Stimulated activated CD4-positive, alpha-beta T cell treated with anti-CD3 and anti-CD28 coated beads, Interleukin-1b, Interleukin-23, amount 100 ng/mL, for 24 hours (primary cell): ENCODE measurements around the gene KLHL24.
"Not testable (repeated sequence)": the region's sequence is repeated elsewhere in the genome, so short reads cannot be mapped to it uniquely, and the experiment has no call there.

ENCODE experiments used
- DNase-seq, 4 experiments: peaks; one replicate each; pipeline ENCODE4 v3.0.0-alpha.2; 2020; ENCODE audit warnings: low read depth in 4 of 4, low spot score in 1 of 4

The KLHL24 gene

DNA sequence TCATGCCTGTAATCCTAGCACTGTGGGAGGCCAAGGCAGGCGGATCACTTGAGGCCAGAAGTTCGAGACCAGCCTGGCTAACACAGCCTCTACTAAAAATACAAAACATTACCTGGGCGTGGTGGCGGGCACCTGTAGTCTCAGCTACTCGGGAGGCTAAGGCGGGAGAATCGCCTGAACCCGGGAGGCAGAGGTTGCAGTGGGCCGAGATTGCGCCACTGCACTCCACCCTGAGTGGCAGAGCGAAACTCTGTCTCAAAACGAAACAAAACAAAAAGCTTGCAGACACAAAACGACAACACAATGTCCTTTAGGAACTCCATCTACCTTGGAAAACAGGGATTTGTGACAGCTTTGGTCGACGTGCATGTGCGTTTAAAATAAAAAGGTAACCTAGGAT is 716 bp upstream of the KLHL24 start:
- no peak for DNase-seq

GRCh38 chr3:183635107-183635430 is 354 bp upstream of the KLHL24 start:
- no peak for DNase-seq

GRCh38 chr3:183636221-183637105 is 1.0 kb downstream of the KLHL24 start:
- peak; percentile 65 to 93 (median 83) for DNase-seq

- no peak for DNase-seq
Observed at GRCh38 chr3:183637106-183637486, 1.7 kb downstream of the KLHL24 start.

GRCh38 chr3:183637633-183638032 is 2.2 kb downstream of the KLHL24 start:
- DNase-seq = not testable (repeated sequence)

GRCh38 chr3:183638101-183638852 is 2.9 kb downstream of the KLHL24 start:
- no peak for DNase-seq

- DNase-seq = not testable (repeated sequence)
Observed at GRCh38 chr3:183640635-183641034, 5.2 kb downstream of the KLHL24 start.

- DNase-seq = no peak
Observed at GRCh38 chr3:183641882-183642281, 6.5 kb downstream of the KLHL24 start.

GRCh38 chr3:183644244-183644643 is 8.8 kb downstream of the KLHL24 start:
- no peak for DNase-seq

DNA sequence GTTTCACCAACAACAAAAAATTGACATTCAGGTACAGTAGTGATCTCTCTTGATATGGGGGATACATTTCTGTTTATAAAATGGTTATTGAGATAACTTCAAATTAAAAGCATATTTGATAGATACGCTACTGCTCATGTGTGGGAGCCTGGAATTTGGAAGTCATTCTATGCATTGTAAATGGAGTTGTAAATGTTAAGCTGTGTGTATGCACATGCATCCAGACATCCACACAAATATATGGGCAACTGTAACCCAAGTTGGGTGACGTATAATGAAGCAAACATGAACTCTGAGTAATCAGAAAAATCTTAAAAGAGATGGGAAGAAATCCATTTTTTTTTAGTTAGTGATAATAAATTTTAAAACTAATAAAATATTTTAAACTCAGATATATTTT is 9.8 kb downstream of the KLHL24 start:
- DNase-seq = no peak

GRCh38 chr3:183650554-183650953 is 15.1 kb downstream of the KLHL24 start:
- DNase-seq = no peak

DNA sequence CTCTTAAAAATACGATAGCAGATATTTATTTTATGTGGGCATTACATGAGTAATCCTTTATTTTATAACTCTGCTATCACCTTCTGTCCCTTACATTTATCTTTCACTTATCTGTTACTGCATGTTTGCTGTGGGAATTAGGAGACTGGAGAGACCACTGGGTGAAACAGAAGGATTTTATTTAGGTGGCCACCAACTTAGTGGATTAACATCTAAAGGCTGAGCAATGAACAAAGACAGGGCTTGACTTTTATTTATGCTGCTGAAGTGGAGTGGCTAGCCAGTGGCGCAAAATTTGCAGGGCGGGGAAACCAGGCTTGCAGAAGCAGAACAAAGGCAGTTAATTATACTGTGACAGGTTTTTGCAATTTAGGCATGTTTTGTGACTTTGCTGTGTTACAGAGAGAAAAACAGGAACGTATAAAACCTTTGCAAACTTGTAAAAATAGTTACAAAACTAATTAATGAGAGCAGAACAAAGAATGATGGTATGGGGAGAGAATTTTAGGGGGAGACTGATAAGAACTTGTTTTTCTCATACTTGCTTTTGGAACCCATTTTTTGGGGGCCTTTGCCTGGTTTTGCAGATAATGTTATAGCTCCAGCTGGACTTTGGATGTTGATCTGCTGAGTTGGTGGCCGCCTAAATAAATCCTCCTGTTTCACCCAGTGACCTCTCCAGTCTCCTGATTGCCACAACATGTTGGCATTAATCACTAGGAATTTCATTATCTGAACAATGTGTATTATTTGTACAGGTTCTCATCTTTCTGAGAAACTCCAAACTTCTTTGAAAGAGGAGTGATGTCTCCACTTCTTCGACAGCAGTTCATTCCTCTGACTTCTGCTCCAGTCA is 18.0 kb downstream of the KLHL24 start:
- DNase-seq = no peak

DNA sequence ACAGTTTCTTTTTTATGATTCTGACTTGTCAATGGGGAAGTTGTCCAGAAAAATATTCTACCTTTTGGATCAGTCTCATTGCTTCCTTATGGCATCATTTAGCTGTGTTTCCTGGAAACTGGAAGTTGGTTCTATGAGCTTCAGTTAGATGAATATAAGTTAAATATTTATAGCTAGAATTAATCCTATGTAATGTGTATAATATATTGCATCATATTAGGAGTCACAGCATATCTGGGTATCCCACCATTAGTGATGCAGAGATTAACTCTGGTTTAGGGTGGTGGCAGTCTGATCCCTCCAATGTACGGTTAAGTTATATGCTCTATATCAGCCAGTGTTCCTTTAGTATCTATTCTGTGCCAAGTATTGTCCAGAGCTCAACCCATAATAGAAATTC is 19.3 kb downstream of the KLHL24 start:
- DNase-seq = no peak

DNA sequence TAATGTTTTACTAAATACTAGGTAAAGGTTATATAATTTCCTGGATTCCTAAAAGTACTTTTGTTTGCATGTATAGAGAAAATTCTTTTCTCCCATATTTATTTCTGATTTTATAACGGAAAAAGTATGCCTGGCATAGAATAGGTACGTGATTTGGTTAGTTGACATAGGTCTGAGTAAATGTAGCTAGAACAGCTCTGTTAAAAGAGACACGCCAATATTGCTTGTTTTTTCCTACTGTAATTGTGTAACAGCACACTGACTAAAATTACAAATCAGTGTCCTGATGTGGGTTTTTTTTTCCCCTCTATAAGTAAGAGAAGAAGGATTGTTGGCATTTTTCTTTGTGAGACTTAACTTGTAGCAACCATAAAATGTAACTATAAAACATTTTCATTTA is 26.7 kb downstream of the KLHL24 start:
- no peak for DNase-seq

- DNase-seq = no peak
Observed at GRCh38 chr3:183664913-183665381, 29.5 kb downstream of the KLHL24 start.

DNA sequence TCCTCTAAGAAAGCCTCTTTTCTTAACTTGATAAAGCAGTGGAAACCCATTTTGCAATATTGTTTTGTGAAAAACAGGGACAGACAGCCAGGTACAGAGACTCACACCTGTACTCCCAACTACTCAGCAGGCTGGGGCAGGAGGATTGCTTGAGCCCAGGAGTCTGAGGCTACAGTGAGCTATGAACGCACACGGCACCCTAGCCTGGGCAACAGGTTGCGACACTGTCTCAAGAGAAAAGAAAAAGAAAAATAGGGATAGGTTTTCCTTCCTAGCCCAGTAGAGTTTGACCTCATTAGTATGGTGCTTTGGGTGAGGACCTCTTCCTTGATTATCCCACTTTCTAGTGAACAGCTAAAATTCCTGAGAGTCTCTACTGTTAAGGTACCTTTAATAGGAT is 44.6 kb downstream of the KLHL24 start:
- DNase-seq = no peak

DNA sequence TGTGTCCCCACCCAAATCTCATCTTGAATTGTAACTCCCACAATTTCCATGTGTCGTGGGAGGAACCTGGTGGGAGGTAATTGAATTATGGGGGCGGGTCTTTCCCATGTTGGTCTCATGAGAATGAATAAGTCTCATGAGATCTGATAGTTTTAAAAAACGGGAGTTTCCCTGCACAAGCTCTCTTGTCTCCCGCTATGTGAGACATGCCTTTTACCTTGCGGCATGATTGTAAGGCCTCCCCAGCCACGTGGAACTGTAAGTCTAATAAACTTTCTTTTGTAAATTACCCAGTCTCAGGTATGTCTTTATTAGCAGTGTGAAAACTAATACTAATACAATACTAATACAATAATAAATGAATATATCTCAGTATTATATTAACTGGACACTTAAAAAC is 52.3 kb downstream of the KLHL24 start:
- DNase-seq = no peak

DNA sequence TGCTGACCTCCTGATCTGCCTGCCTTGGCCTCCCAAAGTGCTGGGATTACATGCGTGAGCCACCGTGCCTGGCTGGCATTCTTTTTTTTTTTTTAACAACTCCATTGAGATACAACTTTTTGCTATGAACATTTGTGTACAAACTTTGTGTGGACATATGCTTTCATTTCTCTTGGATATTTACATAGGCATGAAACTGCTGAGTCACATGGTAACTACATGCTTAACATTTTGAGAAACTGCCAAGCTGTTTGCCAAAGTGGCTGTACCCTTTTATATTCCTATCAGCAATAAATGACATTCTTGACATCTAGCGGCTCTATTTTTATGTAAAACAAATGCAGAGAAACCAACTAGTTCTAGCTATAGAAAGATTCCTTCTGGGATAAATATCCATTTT is 53.5 kb downstream of the KLHL24 start:
- no peak for DNase-seq

DNA sequence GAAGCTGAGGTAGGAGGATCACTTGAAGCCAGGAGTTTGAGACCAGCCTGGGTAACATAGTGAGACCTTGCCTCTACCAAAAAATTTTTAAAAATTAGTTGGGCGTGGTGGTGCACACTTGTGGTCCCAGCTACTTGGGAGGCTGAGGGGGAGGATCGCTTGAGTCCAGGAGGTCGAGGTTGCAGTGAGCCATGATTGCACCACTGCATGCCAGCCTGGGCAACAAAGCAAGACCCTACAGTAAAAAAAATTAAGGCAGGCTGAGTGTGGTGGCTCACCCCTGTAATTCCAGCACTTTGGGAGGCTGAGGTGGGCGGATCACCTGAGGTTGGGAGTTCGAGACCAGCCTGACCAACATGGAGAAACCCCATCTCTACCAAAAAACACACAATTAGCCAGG is 54.2 kb downstream of the KLHL24 start:
- not testable (repeated sequence) for DNase-seq

DNA sequence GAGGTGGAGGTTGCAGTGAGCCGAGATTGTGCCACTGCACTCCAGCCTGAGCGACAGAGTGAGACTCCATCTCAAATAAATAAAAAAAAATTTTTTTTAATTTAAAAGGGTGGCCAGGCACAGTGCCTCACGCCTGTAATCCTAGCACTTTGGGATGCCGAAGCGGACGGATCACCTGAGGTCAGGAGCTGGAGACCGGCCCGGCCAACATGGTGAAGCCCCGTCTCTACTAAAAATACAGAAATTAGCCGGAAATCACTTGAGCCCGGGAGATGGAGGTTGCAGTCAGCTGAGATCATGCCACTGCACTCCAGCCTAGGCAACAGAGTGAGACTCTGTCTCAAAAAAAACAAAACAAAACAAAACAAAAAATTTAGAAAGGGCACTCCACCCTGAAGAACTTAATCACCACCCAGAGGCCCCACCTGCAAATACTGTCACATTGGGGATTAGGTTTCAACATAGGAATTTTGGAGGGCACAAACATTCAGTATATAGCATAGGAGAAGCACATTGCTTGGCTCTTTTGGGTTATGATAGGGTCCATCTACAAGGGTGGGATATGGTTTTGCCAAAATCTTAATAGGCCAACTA is 55.1 kb downstream of the KLHL24 start:
- no peak for DNase-seq

- no peak for DNase-seq
Observed at GRCh38 chr3:183692436-183692835, 57.0 kb downstream of the KLHL24 start.
